ENCODE results near the gene CD63.

CD63 gene

DNA sequence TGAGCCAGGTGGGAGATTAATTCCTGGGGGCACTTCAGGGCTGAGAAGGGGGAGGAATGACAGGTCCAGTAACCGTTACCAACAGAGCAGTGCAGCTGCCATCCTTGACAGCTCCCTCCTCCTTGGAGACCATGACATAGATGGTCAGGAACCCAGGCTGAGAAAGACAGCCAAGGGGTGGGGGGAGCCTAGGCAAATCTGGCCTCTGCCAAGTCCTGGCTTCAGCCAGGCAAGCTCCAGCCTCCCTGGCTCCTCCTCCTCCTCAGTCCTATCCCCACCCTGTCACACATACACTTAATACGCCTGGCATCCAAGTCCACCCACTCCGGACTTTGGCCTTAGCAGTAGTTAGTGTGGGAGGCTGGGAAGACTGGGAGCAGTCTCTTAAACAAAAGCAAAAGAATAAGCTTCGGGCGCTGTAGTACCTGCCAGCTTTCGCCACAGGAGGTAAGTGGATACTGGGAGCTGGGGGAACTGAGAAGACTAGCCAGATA is 8.7 kb downstream of the CD63 start, which contains the start of gene RDH5:
TSS of gene RDH5 (plus strand) at position 323 of the 494 bp plus-strand sequence. CDS start 792 bp downstream, outside the sequence.
- no peak for DNase-seq

DNA sequence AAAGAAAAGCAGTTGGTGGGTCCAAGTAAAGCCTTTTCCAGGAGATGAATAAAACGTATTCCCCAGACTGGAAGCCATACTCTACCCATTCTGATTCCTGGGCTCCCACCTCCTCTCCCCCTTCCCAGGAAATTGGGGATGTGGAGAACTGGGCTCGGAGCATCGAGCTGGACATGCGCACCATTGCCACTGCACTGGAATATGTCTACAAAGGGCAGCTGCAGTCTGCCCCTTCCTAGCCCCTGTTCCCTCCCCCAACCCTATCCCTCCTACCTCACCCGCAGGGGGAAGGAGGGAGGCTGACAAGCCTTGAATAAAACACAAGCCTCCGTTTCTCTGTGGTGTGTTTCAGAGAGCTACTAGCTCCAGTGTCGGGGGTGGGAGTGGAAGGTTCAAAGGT is 9.4 kb downstream of the CD63 start:
- DNase-seq = no peak

DNA sequence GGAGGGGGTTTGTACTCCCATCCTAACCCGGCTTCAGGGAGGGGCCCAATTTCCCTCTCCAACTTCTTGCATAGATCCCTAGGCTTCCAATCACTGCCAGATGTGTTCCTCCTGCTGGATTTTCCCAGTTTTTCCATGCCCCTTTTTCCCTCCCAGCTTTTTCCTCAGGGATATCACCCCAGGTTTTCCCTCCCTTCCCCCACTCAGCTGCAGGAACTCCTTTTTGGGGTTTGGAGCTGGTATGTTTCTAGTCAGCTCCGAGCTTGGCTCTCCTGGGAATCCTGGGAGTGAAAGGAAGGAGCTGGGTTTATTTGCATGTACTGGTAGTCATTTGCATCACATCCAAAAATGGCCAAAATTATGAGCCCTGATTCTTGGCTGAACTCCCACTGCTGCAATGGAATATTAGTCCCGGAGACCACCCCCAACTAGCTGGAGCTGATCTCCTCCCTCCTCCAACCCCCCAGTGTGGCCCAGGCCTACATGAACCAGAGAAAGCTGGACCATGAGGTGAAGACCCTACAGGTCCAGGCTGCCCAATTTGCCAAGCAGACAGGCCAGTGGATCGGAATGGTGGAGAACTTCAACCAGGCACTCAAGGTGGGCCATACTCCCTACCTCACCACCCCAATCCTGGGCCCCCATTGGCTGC is 10.1 kb downstream of the CD63 start:
- DNase-seq = no peak

DNA sequence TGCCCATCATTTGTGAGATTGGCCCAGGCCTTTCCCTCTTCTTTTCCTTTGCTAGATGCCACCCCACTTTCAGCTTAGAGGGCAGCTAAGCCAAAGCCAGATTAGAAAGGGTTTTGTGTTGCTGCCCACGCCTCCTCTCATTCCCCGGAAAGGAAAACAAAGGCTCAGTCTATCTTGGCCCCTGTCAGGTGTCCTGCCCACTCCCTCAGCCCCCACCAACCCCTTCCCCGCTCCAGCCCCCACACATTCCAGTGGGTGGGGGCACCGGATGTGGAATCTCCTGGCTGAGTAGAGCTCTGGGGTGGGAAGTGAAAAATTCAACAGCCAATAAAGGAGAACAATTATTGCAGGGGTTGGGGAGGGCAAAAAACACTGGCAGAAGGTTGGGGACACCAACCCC is 10.8 kb downstream of the CD63 start:
- no peak for DNase-seq

DNA sequence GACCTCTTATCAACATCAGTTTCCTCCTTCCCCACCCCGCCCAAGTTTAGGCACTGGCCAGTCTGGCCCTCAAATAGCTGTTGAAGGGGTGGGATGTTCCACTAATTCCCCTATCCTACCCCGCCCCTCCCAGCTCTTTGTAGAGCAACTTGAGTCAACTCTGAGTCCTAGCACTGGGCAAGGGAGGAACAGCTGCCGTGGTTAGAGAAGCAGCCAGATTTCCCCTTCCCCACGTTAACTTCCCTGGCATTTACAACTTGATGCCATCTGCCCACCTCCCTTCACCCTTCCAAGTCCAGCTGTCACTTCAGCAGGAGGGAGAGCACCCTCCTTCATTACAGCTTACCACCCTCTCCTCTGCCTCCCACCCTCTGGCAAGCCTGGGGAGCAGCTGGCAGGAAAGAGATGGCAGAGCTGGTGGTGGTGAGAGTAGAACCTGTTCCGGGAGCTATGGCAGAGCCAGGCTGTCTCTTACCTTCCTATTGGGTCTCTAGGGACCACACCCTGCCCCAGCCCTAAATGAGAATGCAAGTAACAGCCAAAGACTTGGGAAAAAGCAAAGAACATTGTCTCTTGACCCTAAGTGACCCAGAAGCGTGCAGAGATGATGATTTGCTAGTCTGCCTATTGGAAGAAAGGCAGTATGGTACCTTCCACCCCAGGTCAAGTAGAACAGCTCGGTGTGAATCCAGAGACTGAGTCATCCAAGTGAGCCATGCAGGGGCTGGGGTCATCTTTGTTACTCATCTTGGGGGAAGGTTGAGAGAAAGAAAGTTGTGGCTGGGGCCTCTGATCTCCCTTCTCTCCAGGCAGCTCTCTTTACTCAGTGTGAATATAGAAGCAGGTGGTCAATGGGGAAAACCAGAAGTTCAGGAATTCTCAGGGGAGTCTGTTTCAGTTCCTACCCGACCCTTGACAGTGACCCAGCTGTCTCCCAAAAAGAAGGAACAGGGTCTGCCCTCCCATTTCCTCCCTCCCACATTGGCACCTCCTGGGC is 11.5 kb downstream of the CD63 start:
- peak; percentile 51 for DNase-seq

DNA sequence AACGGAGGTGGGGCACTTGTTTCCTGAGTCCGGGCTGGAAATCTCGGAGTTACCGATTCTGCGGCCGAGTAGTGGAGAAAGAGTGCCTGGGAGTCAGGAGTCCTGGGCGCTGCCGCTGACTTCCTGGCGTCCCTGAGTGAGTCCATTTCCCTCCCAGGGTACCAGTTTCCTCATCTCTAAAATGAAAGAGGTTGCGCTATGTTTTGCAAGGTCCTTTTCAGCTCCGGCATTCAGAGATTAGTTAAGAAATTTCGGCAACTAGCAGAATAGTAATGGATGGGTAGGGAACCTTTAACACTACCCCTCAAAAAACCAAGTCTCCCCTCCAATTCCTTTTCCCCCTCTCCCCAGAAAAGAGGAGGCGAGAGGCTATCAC is 12.2 kb downstream of the CD63 start:
- no peak for DNase-seq

DNA sequence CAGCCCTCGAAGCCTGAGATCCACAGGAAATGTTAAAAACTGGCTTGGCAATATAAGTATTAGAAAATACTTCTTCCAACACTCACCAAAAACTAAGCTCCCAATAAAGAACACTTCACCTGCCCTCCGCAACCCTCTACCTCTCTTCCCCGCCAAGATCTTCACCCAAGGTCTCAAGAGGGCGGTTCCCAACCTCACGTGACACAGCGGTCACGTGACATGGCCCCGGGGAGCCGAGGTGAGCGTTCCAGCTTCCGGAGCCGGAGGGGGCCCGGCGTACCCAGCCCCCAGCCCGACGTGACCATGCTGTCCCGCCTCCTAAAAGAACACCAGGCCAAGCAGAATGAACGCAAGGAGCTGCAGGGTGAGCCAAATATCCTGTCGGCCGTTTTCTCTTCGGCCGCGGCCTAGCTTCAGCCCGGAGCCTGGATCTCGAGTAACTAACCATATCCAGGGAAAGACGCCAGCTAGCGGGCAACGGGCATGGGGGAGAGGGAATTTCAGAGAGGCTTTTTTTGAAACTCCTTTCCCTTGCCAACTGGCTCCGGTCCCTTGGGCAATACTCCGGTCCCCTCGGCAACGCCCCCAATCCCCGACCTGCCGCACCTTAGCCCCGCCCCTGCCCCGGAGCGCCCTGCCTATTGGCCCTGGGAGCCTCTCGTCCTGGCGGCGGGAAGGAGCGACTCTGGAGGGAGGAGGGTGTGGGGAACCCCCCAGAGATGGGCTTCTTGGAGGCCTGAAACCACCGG is 12.8 kb downstream of the CD63 start, which contains the start of gene BLOC1S1:
TSS of gene BLOC1S1 (plus strand) at position 214 of the 749 bp plus-strand sequence. CDS start at position 220, 6 bp downstream.
- peak; percentile 97 for DNase-seq

DNA sequence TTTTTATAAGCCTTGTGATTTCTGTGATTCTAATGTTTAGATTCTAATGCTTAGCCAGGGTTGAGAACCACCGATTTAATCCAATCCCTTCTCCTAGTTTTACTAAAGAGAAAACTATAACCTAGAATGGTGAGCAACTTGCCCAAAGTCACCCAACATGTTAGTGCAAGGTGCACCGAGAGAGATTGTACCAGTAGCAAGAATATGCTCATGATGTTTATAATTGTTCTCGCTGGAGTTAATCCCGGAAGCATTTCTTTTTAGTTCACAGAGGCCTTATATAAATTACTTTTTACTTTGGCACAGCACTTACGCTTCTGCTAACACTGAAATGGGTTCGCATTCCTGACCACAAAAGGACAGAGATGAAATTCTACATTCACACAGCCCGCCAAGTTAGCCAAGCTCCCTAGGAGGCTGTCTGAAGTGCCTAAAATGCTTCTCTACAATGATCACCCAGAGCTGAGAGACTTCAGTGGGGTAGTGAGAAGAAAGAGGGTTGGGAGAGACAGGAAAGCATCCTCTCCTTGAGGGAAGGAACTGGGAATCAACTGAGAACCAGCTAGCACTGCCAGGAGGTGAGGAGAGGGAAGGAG is 13.5 kb downstream of the CD63 start:
- DNase-seq = no peak

DNA sequence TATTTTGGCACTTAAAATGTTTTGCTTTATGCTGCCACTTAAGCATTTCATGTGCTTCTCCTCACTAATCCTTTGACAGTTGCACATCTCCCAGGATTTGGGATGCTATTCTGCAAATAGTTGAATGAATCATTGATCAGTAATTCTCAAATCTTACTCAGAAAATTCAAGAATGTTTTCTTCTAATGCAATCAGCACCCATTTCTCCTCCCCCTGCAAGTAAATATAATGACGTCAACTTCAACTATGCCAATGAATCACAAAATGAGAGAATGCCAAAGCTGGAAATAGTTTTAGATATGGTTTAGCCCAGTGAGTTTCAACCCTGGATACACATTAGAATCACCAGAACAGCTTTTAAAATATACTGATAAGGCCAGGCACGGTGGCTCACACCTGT is 15.1 kb downstream of the CD63 start:
- DNase-seq = no peak

DNA sequence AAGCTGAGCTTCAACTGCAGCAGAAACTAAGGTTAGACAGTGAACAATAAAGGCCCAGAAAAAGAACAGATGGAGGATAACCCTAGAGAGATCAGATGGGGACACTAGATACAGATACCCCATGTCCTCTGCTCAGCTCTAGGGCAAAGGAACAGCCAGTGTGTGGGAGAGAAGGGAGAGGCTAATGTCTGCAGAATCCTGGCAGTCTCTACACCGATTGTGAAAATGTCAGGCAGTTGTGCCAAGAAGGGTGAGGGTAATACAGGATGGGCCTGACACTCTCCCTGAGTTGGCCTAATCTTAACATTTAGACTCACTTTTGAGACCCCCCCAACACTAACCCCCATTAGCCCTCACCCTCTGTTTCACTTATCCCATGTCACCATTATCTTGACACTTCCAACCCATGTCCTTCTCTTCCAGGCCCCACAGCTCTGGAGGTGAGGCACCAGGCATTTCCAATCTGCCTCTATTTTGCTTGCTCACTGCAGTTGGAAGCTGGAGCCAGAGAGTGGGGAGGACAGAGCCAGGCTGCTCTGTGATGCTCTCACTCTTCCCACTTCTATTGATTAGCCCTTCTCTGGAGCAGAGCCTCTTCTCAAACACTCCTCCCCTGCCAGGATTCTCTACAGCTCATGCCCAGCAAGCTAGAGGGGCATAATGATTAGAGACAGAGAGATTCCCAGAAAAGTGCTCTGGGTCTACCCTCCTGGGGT is 16.0 kb downstream of the CD63 start:
- DNase-seq = no peak

DNA sequence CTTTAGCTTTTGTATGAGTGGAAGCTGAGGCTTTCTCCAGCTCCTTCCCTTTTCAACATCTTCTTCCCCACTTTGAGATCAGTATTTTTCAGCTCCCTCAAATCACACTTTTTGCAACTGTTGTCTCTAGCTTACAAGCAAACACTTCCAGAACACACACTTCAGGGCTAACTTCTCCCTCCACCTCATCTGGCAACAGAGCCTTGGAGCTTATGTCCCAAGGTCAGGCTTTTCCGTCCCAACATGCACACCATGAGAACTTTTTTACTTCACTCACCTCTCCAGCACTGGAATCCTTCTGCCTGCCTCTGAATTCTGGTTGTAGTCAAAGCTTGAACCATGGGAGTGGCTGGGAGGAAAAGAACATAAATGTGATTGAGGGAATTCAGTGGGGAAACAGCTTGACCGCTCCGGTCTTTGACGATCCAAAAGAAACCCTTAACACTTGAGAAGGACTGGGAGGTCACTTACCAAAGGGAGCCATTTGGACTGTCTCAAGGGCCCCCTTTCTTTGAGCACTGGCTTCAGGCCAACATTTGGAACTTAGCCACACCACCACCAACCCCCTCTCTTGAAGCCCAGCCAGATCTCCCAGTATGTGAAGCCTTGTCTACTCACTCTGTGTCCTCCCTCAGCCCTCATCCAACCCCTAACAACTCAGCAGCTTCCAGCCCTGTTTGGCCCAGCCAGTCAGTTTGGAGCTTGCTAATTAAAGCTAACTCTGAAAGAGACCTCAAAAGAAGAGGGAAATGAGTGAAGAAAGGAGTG is 16.8 kb downstream of the CD63 start:
- no peak for DNase-seq

DNA sequence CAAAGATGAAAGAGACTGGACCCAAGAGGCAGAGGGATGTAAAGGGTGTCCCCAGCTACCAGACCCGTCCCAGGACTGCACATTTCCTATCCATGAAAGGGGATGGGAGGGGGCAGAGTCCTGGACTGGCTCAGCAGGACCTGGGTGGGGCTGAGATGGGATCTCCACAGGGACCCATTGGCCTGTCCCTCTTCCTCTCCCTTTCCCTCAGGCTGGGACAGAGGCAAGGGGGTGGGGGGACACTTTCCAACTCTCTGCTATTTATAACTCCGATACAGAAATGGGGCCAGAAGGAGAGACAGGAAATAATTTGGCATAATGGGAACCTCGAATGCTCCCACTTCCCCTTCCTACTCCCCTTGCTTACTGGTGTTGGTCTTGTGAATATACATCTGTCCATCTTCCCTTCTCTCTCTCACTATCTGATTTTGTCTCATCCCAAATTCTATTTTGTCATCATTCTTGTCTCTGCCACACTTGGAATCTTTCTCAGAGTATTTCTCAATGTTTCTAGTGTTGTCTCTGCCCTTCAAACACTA is 20.0 kb downstream of the CD63 start:
- no peak for DNase-seq

DNA sequence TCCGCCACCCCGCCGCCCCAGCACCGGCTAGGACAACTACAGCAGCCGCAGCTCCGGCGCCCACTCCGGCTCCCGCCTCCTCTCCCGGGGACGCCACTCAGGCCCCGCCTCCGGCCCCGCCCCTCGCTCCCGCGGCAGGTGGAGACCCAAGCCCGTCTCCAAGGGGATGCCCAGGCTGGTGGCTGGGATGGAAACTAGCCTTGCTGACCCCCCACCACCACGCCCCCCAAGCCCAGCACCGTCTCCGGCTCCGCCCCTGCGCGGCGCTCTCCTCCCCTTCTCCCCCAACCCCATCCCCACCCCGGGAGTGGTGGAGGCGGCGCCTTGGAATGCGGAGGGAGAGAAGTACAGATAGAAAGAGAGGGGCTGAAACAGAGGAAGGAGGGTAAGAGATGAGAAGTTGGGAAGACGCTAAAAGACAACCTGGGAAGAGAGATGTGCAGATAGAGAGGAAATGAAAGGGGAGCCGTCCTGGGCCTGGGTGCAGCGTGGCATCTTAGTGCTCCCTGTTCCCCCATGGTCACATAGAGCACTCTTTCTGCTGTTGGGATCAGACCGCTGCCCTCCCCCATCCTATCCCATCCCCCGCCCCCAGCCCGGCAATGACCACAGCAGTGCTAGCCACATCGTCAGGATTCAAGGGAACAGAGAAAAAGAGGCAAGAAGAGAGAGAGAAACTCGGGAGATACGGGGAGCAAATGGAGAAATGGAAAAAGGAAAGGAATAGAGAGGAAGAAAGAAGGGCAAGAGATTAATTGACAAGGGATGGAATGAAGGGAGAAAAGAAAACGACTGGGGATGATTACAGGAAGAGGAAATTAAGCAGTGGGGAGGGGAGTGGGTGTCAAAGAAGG is 20.7 kb downstream of the CD63 start, which contains the start of gene ITGA7:
TSS of gene ITGA7 (minus strand) at position 64 of the 854 bp plus-strand sequence. CDS start 222 bp downstream, outside the sequence.
- DNase-seq = peak; percentile 47

DNA sequence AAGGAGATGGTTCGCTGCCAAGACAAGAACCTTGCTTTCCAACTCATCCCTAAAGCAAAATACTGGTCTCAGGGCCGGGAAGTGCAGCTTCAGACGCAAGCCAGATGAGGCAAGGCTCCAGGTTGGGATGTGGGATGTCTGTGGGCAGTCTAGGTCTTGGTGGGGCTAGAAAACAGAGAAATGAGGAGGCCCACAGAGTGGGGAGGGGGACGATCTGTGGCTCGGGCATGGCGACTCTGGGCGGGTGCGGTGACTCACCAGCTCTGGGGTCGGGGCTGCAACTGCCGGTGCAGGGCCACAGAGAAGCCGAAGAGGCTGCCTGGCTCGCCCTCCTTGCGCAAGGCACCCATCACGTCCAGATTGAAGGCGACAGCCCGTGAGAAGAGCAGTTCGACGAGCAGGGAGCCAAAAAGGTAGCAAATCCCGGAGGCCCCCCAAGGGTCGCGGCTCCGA is 21.6 kb downstream of the CD63 start:
- no peak for DNase-seq

DNA sequence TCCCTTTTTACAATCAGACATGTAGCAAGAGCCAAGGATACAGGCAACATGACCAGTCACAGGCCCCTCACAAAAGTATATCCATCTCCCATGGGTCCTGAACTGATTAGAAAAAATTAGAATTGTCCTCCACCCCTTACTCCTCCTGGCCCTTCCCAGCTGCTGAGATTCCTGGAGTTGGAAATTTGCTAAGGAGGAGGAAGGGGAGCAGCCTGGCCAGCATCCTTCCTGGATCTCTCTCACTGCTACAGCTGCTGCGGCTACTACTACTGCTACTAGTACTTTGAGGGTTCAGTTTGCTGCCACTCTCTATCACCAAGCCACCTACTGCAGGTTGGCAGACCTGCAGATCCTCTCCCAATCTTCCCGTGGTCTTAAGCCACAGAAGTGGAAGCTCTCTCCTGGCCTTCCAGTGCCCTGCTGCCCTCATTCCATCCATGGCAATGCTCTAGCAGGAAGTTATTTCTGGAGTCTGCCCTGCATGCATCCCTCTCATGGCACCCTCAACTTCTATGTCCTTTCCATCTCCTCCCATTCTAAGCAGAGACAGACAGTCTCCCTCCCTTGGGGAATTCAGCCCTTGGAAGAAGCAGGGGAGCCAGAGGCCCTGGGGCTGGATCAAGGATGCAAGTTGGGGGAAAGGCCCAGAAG is 22.1 kb downstream of the CD63 start:
- DNase-seq = no peak

DNA sequence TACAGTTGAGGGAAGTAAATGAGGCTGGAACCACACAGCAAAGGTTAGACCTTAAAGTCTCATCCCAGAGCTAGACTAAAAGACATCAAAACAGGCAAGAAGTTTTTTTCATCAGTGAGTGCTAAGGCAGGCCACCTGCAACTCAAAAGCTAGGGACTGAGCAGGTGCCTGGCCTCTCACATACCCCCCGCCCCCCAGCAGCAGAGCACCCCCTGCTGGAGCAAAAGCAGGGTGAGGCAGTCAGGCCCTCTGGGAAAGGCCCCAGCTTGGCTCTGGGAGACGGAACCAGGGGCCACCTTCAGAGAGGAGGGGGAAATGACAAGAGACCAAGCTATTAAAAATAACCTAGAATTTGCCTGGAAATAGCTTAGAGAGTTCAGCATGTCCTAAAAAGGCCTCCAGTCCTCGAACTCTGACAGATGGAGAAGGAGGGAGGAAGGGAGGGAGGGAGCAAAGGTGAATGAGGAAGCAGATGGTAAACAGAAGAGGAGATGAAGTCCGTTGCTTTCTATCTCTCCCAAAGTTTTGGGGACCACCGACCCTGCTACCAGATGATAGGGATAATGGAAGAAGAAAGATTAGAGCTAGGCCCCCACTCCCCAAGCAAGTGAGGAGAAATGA is 22.9 kb downstream of the CD63 start:
- DNase-seq = no peak

DNA sequence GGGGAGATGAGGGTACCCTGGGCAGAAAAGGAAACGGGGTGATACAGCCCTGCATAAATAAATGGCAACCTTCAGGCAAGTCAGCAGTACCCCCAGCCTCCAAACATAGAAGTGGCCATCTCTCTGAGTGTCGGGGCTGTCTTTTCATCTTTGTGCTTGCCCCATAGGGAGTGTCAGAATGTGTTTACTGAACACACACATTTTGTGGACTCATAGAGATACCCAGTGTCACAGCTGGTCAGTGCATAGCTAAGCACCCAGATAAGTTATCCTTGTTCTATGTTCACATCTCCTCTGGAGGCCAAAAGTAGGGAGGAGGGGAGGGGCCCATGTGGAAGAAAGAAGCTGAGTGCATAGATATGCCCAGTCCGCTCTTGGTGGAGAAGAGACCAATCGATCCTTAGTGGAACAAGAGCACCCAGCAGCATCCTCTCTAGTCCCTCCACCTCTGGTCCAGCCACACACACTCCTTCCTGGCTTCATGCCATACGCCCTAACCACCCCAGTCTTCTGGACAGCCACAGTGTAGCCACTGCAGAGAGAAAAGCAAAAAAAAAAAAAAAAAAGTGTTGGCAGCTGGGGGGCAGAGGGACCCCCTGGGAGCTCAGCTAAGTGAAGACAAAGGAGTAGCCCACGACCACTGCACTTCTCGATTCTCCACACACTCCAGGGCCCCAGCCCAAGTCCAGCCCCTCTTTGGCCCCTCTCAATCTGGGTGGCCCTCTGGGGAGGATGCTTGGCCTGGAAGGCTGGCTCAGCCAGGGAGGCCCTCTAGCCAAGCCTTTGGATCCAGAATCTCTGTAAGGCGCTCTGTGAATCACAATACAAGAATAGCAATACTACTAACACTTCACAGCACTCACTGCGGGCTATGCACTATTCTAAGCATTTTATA is 23.7 kb downstream of the CD63 start:
- no peak for DNase-seq

Data from activated CD4-positive, alpha-beta T cell treated with anti-CD3 and anti-CD28 coated beads, Interleukin-10, Interleukin-2, amounts not matched to agents 100 ng/mL and 50 ng/mL, durations not matched to agents 16 hours and 8 hours (primary cell).